ENCODE measurements around the gene CLEC19A.
"Not testable (repeated sequence)": the region's sequence is repeated elsewhere in the genome, so short reads cannot be mapped to it uniquely, and the experiment has no call there.

CLEC19A gene

DNA sequence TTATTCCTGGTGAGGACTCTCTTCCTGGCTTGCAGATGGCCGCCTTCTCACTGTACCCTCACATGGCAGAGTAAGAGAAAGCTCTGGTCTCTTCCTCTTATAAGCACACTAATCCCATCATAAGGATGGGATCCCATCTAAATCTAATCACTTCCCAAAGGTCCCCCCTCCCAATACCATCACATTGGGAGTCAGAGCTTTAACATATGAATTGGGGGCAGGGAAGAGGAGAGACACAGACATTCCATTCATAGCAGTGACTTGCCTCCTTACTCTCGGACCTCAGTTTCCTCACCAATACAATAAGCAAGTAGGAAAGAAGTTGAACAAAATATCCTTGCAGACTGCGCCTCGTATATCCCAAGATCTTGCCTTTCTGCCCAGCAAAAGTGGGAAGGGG, 1.7 kb downstream of the CLEC19A start:
- no peak for DNase-seq

DNA sequence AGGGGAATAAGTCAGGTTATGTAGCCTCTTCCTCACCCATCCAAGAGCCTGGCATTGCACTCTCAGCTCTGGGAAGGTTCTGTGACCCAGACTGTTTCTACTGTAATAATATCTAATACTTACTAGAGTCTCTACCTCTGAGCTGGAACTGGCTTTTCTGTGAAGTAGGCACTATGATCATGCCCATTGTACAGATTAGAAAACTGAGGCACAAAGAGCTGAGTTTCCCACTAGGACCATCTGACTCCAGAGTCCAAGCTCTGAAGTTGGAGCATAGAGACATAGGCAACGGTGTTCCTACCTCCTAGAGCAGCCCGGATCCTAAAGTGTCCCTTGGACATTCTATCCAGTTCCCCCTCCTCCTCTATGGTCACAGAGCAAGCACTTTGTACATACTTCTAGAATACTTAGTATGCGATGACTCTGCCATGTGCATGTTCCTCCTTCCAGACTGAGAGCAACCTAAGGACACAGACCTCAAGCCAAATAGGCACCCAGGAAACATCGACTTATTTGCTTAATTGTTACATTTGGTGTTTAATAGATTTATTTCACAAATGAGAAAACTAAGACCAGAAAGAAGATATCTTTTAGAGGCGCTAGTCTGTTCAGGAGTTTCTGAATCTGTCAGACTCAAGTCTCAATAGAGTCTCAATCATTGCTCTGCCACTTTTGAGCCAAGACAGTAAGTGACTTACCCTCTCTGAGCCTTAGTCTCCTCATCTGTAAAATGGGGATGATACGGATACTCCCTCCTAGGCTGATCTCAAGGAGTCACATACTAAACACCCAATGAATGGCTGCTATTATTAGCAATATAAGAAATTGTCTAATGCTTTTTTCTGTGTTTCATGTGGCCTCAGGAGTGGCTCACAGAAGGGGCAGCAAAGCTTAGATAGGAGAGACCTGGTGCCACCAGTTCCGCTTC, 3.6 kb downstream of the CLEC19A start:
- no peak for DNase-seq

DNA sequence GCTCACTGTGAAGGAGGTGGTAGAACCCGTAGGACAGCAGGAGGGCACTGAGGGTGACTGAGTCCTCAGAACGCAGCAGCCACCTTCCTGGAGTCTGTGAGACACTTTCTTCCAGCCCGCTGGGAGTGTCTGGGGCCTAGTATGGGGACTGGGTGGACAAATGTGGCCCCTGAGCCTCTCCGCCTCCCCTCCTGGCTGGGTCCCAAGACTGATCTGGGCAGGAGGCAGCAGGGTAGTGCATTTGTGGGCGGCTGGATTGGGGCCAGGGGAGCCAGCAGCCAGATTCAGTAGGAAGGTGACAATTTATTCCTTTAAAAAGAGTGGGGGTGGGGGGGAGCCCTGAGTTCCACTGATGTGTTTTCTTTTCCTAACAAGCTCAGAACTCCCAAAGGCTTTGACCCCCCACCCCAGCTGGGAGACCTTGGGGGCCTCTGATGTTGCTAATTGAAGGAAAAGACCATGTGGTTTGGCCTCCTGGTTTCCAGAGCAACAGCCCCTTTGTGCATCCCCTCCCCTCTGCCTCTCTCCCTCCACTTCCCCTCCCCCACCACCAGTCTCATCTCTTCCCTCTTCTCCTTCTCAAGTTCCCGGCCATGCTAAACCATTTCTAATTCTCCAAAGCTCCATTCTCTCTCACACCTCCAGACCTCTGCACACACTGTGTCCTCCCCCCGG, 4.4 kb downstream of the CLEC19A start:
- DNase-seq = no peak

DNA sequence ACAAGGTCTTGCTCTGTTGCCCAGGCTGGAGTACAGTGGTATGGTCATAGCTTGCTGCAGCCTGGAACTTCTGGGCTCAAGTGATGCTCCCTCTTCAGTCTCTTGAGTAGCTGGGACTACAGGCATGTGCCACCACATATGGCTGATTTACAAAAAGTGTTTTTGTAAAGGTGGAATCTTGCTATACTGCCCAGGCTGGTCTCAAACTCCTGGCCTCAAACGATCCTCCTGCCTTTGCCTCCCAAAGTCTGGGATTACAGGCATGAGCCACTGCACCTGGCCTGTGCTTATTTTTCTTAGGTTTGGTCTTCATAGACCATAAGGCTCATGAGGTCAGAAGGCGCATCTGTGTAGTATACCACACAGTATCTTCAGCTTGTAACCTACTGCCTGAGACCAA, 5.3 kb downstream of the CLEC19A start:
- no peak for DNase-seq

DNA sequence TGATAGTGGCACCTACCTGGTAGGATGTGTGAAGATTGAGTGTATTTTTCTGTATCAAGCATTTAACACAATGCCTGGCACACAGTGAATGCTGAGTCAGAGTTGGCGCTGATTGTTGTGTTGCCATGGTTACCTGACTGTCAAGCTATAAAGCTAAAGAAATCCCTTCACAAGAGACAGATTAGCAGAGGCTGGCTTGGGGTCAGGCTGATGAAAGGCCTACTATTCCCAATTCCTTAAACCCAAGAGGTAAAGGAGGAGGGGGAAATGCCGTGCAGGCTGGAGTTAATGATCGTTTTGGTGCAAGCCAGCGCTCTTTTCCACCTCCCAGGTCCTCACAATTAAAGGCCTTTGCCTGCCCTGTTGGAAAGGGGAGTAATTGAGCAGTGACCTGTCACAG, 5.9 kb downstream of the CLEC19A start:
- no peak for DNase-seq

DNA sequence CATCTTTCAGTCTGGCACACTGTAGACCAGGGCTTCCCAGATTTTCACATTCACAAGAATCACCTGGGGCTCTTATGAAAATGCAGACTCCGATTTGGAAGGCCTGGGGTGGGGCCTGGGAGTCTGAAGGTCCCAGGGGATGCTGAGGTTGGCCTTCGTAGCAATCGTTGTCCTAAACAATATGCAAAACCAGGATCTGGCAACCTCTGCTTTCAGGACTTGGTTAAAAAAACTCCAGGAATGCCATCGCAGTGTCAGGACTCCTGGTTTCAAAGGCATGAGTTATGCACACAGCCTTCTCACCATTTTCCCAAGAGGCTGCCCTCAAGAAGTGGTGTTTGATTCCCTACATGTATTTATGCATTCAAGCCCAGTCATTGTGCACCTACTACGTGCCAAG, 6.7 kb downstream of the CLEC19A start:
- DNase-seq = peak in 1 of 2 experiments; percentile 40

DNA sequence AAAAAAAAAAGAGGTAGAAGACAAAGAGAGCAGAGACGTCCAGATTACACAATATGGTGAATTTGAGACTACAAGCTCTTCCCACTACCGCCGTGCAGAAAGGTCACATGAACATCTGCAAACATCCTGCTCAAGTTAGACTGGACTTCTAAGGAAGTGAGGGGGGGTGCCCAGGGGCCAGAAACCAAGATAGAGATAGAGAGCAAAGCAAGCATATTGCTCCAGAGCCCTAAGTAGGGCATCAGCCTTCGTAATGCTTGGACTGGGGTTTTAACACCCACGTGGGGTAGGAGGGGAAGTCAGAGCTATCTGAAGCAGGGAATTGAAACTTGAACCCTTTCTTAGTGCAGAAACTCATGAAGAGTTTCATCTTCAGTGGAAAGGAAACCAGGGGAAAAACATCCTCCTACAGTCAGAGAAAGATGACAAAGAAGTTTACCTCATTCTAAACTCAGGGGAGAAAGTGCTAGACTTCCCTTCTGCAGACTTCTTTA, 8.7 kb downstream of the CLEC19A start:
- no peak for DNase-seq

DNA sequence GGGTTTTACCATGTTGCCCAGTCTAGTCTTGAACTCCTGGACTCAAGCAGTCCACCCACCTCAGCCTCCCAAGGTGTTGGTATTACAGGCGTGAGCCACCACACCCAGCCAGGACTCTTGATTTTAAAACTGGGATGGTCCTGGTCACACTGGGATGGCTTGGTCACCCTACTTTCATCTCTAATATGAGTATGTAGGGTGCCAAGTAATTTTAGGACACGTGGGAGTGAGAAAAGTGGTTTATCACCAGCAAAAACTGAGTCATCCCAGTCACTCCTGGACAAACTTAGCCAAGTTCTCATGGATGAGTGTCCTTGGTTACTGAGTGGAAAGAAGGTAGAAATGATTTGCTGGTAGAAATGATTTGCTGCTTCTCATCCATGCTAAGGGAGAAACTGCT, 9.9 kb downstream of the CLEC19A start:
- DNase-seq = no peak

DNA sequence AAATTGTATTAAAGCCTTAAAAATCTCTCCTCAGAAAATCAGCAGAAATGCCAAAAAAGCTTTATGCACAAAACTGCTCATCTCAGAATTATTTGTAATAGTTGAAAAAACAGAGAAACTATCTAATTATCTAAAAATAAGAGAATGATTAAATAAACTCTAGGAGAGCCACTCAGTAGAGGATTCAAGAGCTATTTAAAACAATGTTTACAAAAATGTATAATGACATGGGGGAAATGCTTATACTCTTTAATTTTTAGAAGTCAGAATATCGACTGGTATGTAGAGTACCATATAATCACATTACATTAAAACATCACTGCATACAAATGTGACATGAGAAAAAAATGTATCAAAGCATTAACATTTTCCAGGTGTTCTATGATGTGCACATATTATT, 11.9 kb downstream of the CLEC19A start:
- no peak for DNase-seq

DNA sequence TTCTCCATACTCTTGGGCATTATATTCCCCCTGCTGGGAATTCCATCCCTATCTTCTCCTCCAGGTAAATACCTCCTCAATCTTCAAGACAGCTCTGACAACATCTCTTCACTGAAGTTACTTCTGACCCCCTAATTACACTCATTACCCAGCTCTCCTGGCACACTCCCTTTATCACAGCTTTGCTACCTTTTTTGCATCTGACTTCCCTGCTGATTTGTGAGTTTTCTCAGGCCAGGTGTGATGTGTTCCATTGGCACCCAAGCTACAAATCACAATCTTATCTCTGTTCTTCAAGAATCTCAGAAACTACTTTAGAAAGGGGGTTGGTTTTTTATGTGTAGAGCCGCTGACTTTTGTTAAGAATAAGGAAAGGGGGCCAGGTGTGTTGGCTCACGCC, 14.0 kb downstream of the CLEC19A start:
- no peak for DNase-seq

DNA sequence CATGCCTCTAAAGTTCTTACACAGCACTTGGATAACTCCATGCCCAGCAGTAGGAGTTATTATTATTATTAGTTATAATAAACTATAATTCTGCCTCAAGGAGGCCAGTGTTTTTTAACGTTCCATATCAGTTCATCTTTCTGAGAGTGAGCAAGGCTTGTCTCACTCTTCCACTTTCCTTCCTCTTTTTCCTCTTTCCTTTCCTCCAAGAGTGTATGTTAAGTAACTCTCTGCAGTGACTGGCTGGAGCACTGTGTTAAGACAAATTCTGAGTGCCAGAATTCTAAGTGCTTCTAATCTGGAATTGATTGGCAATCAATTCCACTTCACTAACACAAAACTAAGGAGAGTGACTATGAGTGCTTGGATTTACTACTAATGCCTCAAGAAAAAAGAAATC, 16.4 kb downstream of the CLEC19A start:
- no peak for DNase-seq

DNA sequence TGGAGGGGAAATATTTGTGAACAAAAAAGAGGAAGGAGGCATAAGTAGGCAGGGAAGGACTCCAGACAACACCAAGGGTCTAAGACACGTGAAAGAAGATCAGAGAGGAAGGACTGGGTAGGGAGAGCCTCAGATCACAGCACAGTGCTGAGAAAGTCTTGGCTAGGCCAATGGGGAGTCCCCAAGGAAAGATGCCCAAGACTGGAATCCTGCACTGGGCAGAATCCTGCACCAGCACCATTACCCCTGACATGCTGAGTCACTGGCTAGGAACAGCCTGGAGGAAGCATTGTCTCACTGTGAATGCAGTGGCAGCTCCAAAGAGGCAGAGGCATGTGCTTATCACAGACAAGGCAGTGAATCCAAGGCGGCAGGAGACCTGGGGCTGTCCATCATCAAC, 19.2 kb downstream of the CLEC19A start:
- DNase-seq = no peak

DNA sequence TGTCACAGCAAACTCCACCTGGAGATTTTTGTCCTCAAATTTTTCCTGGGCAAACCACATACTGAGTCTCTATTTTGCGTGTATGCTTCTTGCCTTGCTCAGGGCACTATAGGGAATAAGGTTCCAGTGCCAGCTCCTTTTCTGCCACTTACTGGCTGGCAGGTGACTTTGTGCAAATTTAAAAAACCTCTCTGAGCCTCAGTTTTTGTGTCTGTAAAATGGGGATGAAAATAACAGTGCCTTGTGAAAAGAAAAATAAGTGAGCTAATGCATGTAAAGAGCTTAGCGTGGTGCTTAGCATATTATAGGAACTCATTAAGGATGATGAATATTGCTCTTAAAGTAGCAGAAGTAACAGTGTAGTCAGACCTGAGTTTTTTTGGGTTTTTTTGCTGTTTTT, 19.9 kb downstream of the CLEC19A start:
- DNase-seq = no peak

DNA sequence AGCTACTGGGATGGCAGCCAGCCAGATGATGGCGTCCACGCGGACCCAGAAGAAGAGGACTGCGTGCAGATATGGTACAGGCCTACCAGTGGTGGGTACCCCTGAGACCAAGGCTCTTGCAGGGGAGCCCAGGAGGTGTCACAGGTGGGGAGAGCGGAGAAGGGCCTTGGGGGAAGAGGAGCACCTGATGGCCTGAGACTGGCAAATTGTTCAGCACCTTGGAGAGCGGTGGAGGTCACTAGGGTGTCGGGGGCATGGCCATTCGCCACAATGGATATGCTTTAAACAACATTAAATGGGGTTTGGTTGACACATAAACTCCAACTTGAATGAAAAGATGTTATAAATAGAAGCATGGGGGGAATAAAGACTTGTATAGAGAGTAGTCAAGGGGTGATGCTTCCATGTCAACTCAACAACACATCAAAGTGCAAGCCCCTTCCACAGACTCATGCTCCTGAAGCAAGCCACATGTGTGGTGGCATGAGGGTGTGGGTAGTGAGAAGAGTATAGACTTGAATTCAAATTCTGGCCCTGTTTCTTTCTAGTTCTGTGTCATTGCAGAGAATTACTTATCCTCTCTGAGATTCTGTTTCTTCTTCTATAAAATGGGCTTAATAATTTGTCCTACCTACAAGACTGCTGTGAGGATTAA, 22.2 kb downstream of the CLEC19A start:
- DNase-seq = no peak

DNA sequence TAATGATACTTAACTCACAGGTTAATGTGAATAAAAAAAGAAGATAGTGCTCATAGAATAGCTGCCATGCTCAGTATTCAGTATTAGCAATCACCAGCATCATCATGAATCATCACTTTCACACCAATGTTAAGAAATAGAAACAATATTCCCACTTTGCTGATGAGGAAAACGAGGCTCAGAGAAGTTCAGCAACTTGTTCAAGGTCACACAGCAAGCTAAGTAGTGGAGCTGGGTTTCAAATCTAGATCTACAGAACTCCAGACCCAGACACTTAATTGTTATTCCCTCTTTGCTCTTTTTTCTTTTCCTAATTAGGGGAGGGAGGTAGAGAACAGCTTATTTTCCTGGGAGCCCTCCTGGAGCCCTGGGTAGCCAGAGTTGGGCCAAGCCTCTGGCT, 22.9 kb downstream of the CLEC19A start:
- no peak for DNase-seq

DNA sequence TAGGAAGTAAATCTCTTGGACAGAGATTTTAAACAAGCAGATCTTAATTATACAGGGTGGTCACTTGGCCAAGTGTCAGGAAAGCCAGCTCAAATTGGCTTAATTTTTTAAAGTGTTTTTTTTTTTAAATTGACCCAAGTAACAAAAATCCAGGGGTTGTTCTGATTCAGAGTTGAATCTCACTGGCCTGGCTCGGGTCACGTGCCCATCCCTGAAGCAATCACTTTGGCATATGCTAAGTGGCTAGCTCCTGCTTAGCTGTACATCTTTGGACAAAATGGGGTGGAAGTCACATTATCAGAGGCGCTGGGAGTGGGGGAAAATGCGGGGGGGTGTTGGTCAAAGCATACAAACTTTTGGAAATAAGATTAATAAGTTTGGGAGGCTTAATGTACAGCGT, 23.6 kb downstream of the CLEC19A start:
- no peak for DNase-seq

DNA sequence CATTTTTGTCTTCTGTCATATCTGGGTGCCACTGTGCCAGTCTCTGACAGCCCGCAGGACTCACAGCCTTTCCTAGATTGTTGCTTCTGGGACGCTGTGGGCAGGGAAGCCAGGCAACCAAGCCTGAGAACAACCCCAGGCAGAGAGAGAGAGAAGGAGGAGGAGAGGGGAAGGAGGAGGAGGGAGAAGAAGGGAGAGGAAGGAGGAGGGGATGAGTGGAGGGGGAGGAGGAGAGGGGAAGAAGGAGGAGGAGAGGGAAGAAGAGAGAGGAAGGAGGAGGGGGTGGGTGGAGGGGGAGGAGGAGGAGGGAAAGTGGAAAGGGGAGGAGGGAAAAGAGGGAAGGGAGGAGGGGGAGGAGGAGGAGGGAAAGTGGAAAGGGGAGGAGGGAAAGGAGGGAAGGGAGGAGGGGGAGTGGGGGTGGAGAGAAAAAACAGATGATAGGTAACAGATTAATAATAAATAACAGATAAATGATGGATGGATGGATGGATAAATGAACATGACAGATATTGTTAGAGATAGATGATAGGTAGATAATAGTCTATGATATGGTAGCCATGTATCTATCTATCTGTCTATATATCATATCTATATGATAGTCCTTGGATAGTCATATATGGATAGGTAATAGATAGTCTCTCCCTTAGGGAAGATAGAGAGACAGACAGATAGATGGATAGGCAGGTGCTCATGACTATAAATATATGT, 29.3 kb downstream of the CLEC19A start:
- DNase-seq = no peak

DNA sequence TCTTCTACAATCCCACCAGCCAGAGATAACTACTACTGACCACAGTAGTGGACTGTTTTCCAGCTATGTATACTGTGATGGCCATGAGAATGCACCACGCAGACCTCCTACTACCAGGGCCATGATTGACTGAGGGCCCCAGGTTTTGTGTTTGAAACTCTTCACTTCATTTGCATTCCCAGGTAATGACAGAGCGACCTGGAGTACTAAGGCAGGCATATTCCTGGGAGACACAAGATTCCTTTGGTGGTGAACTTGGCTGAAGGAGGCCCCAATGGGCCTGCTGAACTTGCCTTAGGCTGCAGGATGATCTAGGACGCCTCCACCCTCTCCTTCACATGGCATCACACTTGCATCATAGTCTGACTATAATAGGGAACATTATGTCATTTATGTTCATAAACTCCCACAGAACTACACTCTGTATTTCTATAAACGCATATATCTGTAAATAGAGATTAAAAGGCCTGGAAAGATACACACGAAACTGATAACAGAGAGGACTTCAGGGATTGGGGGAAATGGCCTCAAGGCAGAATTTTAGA, 30.4 kb downstream of the CLEC19A start:
- DNase-seq = no peak

DNA sequence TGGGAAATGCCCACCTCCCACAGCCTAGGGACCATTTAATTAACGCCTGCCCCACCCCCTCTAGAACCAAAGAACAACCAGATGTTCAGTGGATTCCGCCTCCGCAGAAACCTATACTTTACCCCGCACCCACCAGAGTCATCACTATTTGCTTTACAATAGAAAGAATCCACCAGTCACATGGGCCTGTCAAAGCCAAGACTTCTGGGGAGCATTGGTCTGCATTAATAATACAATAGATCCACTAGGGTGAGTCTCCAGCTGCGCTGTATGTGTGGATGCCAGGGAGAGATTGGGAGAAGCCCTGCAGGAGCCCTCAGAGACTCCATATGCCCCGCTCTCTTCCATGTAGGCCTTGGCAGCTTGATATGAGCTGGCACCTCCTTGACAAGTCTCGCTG, 31.3 kb downstream of the CLEC19A start:
- no peak for DNase-seq

DNA sequence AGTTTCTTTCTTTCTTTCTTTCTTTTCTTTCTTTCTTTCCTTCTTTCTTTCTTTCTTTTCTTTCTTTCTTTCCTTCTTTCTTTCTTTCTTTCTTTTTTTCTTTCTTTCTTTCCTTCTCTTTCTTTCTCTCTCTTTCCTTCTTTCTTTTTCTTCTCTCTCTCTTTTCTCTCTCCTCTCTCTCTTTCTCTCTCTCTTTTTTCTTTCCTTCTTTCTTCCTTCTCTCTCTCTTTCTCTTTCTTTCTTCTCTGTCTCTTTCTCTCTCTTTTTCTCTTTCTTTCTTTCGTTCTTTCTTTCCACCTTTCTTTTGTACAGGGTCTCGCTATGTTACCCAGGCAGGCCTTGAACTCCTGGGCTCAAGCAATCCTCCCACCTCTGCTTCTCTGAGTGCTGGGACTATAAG, 35.7 kb downstream of the CLEC19A start:
- DNase-seq = not testable (repeated sequence)

DNA sequence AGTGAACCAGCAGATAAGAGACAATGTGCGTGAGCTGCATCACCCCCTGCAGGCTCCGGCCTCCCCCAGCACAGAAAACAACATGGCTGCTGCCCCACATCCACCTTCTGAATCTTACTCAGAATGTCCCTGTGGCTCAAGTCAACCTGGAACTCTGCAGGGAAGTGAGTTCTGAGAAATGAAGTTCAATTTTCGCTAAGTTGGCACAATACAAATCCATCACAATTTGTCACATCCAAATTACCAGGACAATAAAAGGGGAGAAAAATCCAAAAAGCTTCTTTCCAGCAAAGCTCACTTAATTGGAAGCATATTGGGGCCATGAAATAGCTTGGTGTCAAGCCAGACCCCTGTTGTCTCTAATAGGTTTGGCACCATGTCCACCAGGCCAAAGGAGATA, 38.1 kb downstream of the CLEC19A start:
- DNase-seq = no peak

DNA sequence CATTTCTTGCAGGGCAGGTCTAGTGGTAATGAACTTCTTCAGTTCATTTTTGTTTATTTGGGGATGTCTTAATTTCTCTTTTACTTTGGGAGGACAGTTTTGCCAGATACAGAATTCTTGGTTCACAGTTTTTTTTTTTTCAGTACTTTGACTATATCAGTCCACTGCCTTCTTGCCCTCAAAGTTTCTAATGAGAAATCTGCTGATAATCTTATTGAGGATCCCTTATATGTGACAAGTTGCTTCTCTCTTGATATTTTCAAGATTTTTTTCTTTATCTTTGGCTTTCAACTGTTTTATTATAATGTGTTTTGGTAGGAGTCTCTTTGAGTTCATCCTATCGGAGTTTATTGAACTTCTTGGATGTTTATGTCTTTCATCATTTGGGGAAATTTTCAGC, 42.8 kb downstream of the CLEC19A start:
- DNase-seq = no peak

DNA sequence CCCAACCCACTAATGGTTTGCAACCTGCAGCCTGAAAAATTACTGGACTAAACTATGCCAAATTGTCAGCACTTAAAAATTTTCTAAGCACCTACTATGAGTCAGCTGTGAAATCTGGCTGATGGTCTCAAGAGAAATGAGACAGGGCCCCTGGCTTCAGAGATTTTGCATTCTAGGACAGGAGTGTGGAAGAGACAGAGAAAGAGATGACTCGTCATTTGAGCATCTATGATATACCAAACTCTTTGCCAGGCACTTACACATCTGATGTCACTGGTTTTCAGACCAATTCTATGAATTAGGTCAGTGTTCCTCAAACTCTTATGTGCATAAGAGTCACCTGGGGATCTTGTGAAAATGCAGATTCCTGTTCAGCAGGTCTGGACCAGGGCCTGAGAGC, 44.4 kb downstream of the CLEC19A start:
- DNase-seq = no peak

Data from NCI-H526 (cell line).